ENCODE data around the gene C15orf39.
"Not testable (repeated sequence)": the region's sequence is repeated elsewhere in the genome, so short reads cannot be mapped to it uniquely, and the experiment has no call there.

C15orf39 gene

DNA sequence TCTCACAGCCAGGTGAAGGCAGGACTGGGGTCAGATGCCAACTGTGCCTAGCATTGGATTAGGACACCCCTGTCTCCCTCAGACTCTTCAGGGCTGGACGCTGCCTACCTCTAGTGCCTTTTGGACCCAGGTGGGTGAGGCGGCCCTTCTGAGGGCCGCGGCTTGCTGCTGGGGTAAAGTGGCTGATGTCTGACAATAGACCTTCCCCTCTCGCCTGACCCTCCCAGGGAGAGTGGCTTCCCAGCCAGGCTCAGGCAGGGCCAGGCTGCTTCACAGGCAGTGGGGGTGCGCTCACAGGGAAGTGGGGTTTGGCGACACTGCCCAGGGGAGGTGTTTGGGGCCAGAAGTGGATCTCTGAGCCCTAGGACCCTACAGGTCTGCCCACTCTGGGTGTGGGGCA, 43.3 kb upstream of the C15orf39 start:
- no peak for TF ChIP-seq CTCF (IDR thresholded peaks at IDR 0.05; ENCODE audit: extremely low read depth, missing control alignments)
- DNase-seq (ENCODE audit: low spot score), result no peak

DNA sequence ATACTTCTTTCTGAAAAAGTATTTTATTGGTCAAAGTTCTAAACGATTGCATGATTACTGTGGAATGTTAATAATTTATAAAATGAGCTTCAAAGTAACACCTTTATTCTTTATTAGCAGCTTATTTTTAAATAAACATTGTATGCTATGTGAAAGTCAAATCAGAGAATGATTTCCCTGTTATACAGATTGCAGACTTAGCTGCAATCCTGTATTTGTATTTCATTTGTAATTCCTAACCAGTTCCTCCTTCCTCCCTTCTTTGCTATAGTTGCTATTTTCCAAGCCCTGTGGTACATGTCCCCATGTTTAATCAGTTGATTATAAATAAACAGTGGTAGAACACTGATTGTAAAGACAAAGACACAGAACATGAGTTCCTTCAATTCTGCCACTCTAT, 42.4 kb upstream of the C15orf39 start:
- no peak for DNase-seq (ENCODE audit: low spot score)
- no peak for TF ChIP-seq CTCF (IDR thresholded peaks at IDR 0.05; ENCODE audit: extremely low read depth, missing control alignments)

DNA sequence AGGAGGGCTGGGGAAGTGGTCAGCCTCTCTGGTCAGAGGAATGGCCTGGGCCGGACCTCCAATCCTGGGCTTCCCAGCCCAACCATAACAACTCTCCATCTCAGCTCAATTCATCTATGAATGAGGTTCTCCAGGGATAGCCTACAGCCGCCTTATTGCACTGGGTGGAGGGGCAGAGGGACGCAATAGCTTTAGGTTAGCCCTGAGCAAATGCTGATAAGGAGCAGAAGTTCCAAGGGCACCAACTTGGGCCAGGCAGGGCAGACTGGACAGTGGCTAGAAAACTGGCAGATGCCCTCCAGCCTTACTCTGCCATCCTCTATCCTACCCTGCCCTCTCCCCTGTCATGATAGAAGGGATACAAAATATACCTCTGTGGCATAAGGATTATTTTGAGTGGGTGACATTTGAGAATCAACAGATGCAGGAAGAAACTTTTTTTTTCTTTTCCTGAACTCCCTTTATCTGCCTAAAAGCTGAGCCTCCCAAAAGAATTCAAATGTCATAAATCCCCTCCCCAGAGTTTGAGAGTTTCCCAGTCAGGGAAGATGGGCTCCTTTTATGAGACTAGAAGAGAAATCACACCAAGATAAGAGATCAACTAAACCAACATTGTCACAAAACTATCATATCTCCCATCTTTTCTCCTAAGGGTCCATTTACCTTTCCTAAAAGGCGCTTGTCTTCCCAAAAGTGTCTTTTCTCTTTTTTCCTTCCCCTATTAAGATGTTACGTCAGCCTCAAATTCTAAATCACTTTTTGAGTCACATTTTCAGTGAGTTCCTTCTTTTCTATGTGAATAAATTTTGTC, 40.4 kb upstream of the C15orf39 start:
- no peak for TF ChIP-seq CTCF (IDR thresholded peaks at IDR 0.05; ENCODE audit: extremely low read depth, missing control alignments)
- DNase-seq (ENCODE audit: low spot score), result no peak

DNA sequence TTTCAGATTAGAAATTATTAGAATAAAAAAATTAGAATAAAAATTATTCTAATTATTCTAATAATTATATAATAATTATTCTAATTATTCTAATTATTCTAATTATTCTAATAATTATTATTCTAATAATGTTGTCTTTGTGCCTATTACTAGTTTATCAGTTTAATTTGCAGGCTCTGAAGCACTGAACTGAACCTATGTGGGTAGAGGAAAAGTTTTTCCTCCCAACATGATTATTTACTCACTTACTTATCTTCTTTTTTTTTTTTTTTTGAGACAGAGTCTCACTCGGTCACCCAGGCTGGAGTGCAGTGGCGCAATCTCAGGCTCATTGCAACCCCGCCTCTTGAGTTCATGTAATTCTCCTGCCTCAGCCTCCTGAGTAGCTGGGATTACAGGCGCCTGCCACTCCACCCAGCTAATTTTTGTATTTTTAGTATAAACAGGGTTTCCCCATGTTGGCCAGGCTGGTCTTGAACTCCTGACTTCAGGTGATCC, 39.7 kb upstream of the C15orf39 start:
- no peak for DNase-seq (ENCODE audit: low spot score)
- no peak for TF ChIP-seq CTCF (IDR thresholded peaks at IDR 0.05; ENCODE audit: extremely low read depth, missing control alignments)

DNA sequence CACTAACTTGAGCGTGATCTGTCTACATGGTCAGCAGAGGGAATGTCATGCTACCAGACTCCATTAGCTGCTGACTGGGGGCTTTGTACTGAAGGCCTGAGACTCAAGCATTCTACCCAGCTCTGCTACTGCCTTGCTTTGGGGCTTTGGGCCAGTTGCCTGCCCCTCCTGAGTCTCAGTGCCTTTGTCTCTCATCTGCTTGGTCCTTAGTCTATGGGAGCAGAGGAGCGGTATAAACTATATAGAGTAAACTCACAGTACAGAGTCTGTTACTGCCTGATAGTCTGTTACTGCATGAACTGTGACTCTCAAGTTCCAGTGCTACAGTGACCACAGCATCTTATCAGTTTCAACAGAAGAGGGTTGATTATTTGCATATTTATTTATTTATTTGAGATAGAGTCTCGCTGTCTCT, 38.5 kb upstream of the C15orf39 start:
- DNase-seq (ENCODE audit: low spot score), result no peak
- TF ChIP-seq CTCF (IDR thresholded peaks at IDR 0.05; ENCODE audit: extremely low read depth, missing control alignments), result no peak

DNA sequence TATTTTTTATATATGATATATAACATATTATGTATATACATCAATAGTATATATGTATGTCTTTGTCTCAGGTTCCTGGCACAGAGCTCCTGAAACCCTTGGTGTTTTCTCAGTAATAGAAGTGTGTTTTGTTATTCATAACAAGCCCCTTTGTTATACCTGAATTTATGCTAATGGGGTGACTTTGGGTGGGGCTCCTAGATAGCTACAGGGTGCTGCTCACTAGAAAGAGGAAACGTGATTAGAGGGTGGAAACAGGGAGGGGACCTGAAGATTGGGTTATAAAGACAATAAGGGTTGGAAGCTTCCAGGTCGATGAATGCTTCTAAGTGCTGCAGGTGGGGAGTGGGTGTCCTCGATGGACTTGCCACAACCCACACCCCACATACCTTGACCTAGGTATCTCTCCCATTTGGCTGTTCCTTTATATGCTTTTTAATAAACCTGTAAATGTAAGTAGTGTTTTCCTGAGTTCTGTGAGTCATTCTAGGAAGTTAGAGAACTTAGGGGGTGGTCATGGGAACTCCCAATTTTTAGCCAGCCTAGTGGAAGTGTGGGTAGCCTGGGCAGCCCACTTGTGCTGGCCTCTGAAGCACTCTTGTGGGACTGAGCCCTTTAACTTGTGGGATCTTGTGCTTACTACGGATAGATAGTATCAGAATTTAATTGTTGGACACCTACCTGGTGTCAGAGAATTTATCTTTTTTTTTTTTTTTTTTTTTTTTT, 36.9 kb upstream of the C15orf39 start:
- DNase-seq (ENCODE audit: low spot score), result no peak
- TF ChIP-seq CTCF (IDR thresholded peaks at IDR 0.05; ENCODE audit: extremely low read depth, missing control alignments), result no peak

DNA sequence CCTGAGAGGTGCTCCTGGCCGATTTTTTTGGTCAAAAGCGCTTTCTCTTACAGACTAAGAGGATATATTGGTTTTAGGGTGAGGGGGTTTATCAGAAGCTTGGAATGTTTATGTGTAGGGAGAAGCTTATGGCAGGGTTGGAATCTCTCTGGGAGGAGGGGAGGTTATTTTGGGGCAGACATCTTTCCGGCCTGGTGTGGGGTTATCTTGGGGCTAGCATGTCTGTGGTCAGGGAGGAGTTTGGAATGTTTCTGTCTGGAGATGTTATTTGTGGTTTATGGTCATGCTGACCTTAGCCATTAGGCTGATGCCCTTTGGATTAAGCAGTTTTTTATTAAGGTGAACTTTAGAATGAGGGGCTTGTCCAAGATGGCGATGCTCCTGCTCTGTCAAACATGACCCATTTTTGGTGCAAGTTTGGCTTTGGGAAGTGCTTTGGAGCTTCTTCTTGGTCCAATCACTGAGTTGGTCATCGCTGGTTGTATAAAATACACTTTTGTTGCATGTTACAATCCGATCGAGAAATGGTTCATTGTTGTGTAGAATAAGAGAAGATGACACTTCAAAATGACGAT, 35.1 kb upstream of the C15orf39 start:
- not testable (repeated sequence) for DNase-seq (ENCODE audit: low spot score)

Measured in GM20000 (cell line).